DOHH2 (cell line): ENCODE measurements around the gene RSBN1.

Experiments used
- H3F3A ChIP-seq: fragments of 200-600 bp; sonication (generic), shearing (Covaris generic); 2 replicates; pipeline ENCODE4 v1.6.0; 2016; ENCODE audit warnings: antibody characterized with exemption, mild to moderate bottlenecking; ENCODE audit not compliant: control insufficient read depth, insufficient read depth
- H3K27ac ChIP-seq: fragments of 200-600 bp; sonication (generic); 2 replicates; pipeline ENCODE4 v1.5.1; 2014; ENCODE audit warnings: low read depth, mild to moderate bottlenecking, low read length, moderate library complexity
- H3K27me3 ChIP-seq: fragments of 200-600 bp; sonication (generic); 2 replicates; pipeline ENCODE4 v1.6.1; 2014; ENCODE audit warnings: mild to moderate bottlenecking, low read length, mixed read lengths; ENCODE audit not compliant: control insufficient read depth
- H3K36me3 ChIP-seq: fragments of 200-600 bp; sonication (generic); 2 replicates; pipeline ENCODE4 v1.6.1; 2014; ENCODE audit warnings: mild to moderate bottlenecking, low read length, moderate library complexity, mixed read lengths; ENCODE audit not compliant: control insufficient read depth
- H3K4me1 ChIP-seq: fragments of 200-600 bp; sonication (generic); 2 replicates; pipeline ENCODE4 v1.6.1; 2014; ENCODE audit warnings: mild to moderate bottlenecking, low read length, mixed read lengths; ENCODE audit not compliant: control insufficient read depth
- H3K4me2 ChIP-seq: fragments of 200-600 bp; sonication (generic); 2 replicates; pipeline ENCODE4 v1.6.0; 2014; ENCODE audit warnings: mild to moderate bottlenecking, low read length, moderate library complexity
- H3K4me3 ChIP-seq: fragments of 200-600 bp; sonication (generic); 2 replicates; pipeline ENCODE4 v1.5.1; 2014; ENCODE audit warnings: mild to moderate bottlenecking, low read length, mixed read lengths
- H3K79me2 ChIP-seq: fragments of 200-600 bp; sonication (generic); 2 replicates; pipeline ENCODE4 v1.6.1; 2014; ENCODE audit warnings: mild to moderate bottlenecking, low read length, mixed read lengths; ENCODE audit not compliant: control insufficient read depth
- H3K9me2 ChIP-seq: fragments of 200-600 bp; sonication (generic); replicated peaks from 2 replicates; pipeline ENCODE4 v1.6.1; 2014; ENCODE audit warnings: mild to moderate bottlenecking, low read length, mixed read lengths; ENCODE audit not compliant: control insufficient read depth
- H3K9me3 ChIP-seq: fragments of 200-600 bp; sonication (generic); 2 replicates; pipeline ENCODE4 v1.6.1; 2014; ENCODE audit warnings: antibody characterized with exemption, low read length, mixed read lengths; ENCODE audit not compliant: control insufficient read depth, insufficient read depth
- H4K20me1 ChIP-seq: fragments of 200-600 bp; sonication (generic); 2 replicates; pipeline ENCODE4 v1.6.0; 2014; ENCODE audit warnings: low read depth, mild to moderate bottlenecking, antibody characterized with exemption, low read length, moderate library complexity; ENCODE audit not compliant: control insufficient read depth, insufficient read depth
- CTCF ChIP-seq: fragments of 200-600 bp; sonication (generic); IDR thresholded peaks from one replicate; pipeline ENCODE4 v1.5.1; 2014; ENCODE audit warnings: antibody characterized with exemption, mild to moderate bottlenecking, low read depth, low read length; ENCODE audit not compliant: poor library complexity, severe bottlenecking
- EZH2phosphoT487 ChIP-seq: fragments of 200-600 bp; sonication (generic); IDR thresholded peaks from 2 replicates; pipeline ENCODE4 v1.6.1; 2017; ENCODE audit warnings: borderline replicate concordance, mild to moderate bottlenecking, antibody characterized with exemption, low read length, moderate library complexity, mixed read lengths

The RSBN1 gene

DNA sequence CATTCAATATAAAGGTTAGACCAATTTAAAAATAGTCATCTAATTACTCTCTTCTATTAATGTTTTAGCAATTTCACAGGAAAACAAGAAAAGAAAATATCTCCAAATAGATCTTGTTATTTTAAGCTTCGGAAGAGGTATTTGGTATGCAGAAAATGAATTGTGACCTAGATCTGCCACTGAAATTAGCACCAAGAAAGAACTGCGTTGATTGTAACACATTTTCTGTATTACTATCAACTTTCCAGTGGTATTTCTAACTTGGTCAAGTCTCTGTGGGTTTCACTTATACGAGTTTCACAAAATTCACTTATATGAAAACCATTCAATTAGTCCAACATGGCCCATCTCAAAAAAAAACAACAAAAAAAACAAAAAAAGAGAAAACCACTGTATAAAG is 11.8 kb downstream of the RSBN1 start:
- Histone ChIP-seq H3K36me3 (peaks cover 35% of the 10 kb centered on the region), H3K79me2 (peaks cover 87% of the 10 kb centered on the region), H3K9me2 (no peaks in the 10 kb centered on the region), H3K27ac (no peak overlapping the region), H4K20me1 (peaks cover 10% of the 10 kb centered on the region), H3K4me1 (0 out of 2 replicates have a peak, but pooled peaks cover 1% of the 10 kb centered on the region), H3K4me2 (no peak overlapping the region), H3K27me3 (no peaks in the 10 kb centered on the region), H3K9me3 (no peaks in the 10 kb centered on the region), H3K4me3 (no peak overlapping the region), H3F3A (no peaks in the 10 kb centered on the region)
- TF ChIP-seq CTCF = no peak

- peaks cover 56% of the 10 kb centered on the region for H3K36me3 ChIP-seq
- no peaks in the 10 kb centered on the region for H3K9me2 ChIP-seq
Observed at GRCh38 chr1:113797472-113797871, 14.8 kb downstream of the RSBN1 start.

GRCh38 chr1:113793878-113794834 is 18.1 kb downstream of the RSBN1 start:
- Histone ChIP-seq H3F3A (0 out of 2 replicates have a peak, but pooled peaks cover 2% of the 10 kb centered on the region), H3K79me2 (peaks cover 80% of the 10 kb centered on the region), H3K36me3 (peaks cover 67% of the 10 kb centered on the region), H3K9me2 (no peaks in the 10 kb centered on the region), H3K27me3 (no peaks in the 10 kb centered on the region), H3K4me2 (no peak overlapping the region), H3K27ac (no peak overlapping the region), H3K9me3 (no peaks in the 10 kb centered on the region), H3K4me3 (no peak overlapping the region), H3K4me1 (peaks cover 5% of the 10 kb centered on the region; the same call in 1 of the 2 replicates), H4K20me1 (no peaks in the 10 kb centered on the region; the same call in 1 of the 2 replicates)
- TF ChIP-seq CTCF (no peak), EZH2phosphoT487 (no peak)

More at GRCh38 chr1:113797472-113797871, 14.8 kb downstream of the RSBN1 start:
- Histone ChIP-seq H3K4me2 (no peak overlapping the region), H3K27me3 (no peaks in the 10 kb centered on the region), H3F3A (no peaks in the 10 kb centered on the region), H3K9me3 (no peaks in the 10 kb centered on the region), H3K4me1 (peaks cover 5% of the 10 kb centered on the region; the same call in 1 of the 2 replicates), H4K20me1 (no peaks in the 10 kb centered on the region; the same call in 1 of the 2 replicates), H3K4me3 (no peak overlapping the region), H3K79me2 (peaks cover 82% of the 10 kb centered on the region), H3K27ac (no peak overlapping the region)
- TF ChIP-seq EZH2phosphoT487 (no peak), CTCF (no peak)
